ENCODE measurements around the gene PHLDA1. TPM values are rescaled to one million over a fixed set of nuclear protein-coding genes. Genes with fewer than 3 reads are reported as not detected.

Gene PHLDA1
- total RNA-seq, 1 experiment from 2014 or later, result 46.2 TPM

GRCh38 chr12:76024102-76024781 is 7.3 kb downstream of the PHLDA1 start:
- Histone ChIP-seq H3K4me1 (peaks cover 29% of the 10 kb centered on the region), H3K9me3 (no peaks in the 10 kb centered on the region), H3K27me3 (replicated peaks; ENCODE audit: control insufficient read depth, insufficient read depth, low read length) (no peaks in the 10 kb centered on the region), H3K36me3 (ENCODE audit: control insufficient read depth, insufficient read depth, low read length) (no peaks in the 10 kb centered on the region), H3K4me3 (ENCODE audit: low read depth, low read length) (no peak overlapping the region)
- TF ChIP-seq, protein P1, sequence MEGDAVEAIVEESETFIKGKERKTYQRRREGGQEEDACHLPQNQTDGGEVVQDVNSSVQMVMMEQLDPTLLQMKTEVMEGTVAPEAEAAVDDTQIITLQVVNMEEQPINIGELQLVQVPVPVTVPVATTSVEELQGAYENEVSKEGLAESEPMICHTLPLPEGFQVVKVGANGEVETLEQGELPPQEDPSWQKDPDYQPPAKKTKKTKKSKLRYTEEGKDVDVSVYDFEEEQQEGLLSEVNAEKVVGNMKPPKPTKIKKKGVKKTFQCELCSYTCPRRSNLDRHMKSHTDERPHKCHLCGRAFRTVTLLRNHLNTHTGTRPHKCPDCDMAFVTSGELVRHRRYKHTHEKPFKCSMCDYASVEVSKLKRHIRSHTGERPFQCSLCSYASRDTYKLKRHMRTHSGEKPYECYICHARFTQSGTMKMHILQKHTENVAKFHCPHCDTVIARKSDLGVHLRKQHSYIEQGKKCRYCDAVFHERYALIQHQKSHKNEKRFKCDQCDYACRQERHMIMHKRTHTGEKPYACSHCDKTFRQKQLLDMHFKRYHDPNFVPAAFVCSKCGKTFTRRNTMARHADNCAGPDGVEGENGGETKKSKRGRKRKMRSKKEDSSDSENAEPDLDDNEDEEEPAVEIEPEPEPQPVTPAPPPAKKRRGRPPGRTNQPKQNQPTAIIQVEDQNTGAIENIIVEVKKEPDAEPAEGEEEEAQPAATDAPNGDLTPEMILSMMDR (IDR thresholded peaks at IDR 0.05; ENCODE audit: insufficient read depth in 1 of 2, low read depth in 1 of 2, low read length in 1 of 2, severe bottlenecking in 1 of 2, unreplicated experiment in 1 of 2), result no peak
- Mint-ChIP-seq H3K27me3 (ENCODE audit: insufficient read depth, unreplicated experiment) (no peaks in the 10 kb centered on the region), H3K4me3 (ENCODE audit: unreplicated experiment) (no peak overlapping the region), H3K9me3 (ENCODE audit: unreplicated experiment) (no peaks in the 10 kb centered on the region), H3K4me1 (ENCODE audit: low read depth, unreplicated experiment) (peaks cover 11% of the 10 kb centered on the region), H3K36me3 (ENCODE audit: insufficient read depth, unreplicated experiment) (peaks cover 34% of the 10 kb centered on the region), H3K27ac (ENCODE audit: unreplicated experiment) (no peak overlapping the region)
- BruUV-seq (replicated peaks), result no TSS peak
- ChIA-PET CTCF (interaction anchor here (0.6 kb wide), 1 partner anchor 357 kb away, joined by 10 read pairs; no protein-coding TSS in a partner anchor), POLR2A (no interaction called here)
- DNase-seq, result no peak
- intact Hi-C loops (cut with micrococcal nuclease; ENCODE audit: unreplicated experiment), result no loop called here

- DNase-seq, result no peak
- H3K27me3 Mint-ChIP-seq (ENCODE audit: insufficient read depth, unreplicated experiment), result no peaks in the 10 kb centered on the region
- no peaks in the 10 kb centered on the region for H3K36me3 ChIP-seq (ENCODE audit: control insufficient read depth, insufficient read depth, low read length)
- no peak overlapping the region for H3K4me3 Mint-ChIP-seq (ENCODE audit: unreplicated experiment)
- no peaks in the 10 kb centered on the region for H3K9me3 ChIP-seq
- BruUV-seq (replicated peaks), result no TSS peak
- no peak overlapping the region for H3K27ac Mint-ChIP-seq (ENCODE audit: unreplicated experiment)
- intact Hi-C loops (cut with micrococcal nuclease; ENCODE audit: unreplicated experiment), result no loop called here
- TF ChIP-seq, protein P1 (IDR thresholded peaks at IDR 0.05; ENCODE audit: insufficient read depth in 1 of 2, low read depth in 1 of 2, low read length in 1 of 2, severe bottlenecking in 1 of 2, unreplicated experiment in 1 of 2), result no peak
- H3K4me1 ChIP-seq, result peaks cover 36% of the 10 kb centered on the region
- H3K4me3 ChIP-seq (ENCODE audit: low read depth, low read length), result no peak overlapping the region
- ChIA-PET POLR2A (no interaction called here), CTCF (no interaction called here)
- peaks cover 23% of the 10 kb centered on the region for H3K36me3 Mint-ChIP-seq (ENCODE audit: insufficient read depth, unreplicated experiment)
- H3K27me3 ChIP-seq (replicated peaks; ENCODE audit: control insufficient read depth, insufficient read depth, low read length), result no peaks in the 10 kb centered on the region
- peaks cover 21% of the 10 kb centered on the region for H3K4me1 Mint-ChIP-seq (ENCODE audit: low read depth, unreplicated experiment)
- H3K9me3 Mint-ChIP-seq (ENCODE audit: unreplicated experiment), result no peaks in the 10 kb centered on the region
Measured at GRCh38 chr12:76023069-76023690, 8.4 kb downstream of the PHLDA1 start.

DNA sequence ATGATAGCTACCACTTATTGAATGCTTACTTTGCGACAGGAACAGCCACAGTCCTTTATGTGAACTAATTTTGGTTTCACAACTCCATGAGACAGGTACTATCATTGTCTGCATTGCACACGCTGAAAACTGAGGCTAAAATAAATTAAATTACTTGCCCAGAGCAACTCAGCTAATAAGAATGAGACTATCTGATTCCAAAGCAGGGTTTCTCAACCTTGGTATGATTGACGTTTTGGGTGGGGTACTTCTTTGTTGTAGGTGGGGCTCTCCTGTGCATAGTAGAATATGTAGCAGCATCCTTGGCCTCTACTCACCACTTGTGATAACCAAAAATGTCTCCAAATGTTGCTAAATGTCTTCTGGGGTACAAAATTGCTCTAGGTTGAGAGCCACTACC is 9.1 kb downstream of the PHLDA1 start:
- no peak for DNase-seq
- no peaks in the 10 kb centered on the region for H3K9me3 ChIP-seq
- no TSS peak for BruUV-seq (replicated peaks)
- H3K36me3 Mint-ChIP-seq (ENCODE audit: insufficient read depth, unreplicated experiment), result peaks cover 21% of the 10 kb centered on the region
- no peaks in the 10 kb centered on the region for H3K9me3 Mint-ChIP-seq (ENCODE audit: unreplicated experiment)
- intact Hi-C loops (cut with micrococcal nuclease; ENCODE audit: unreplicated experiment), result no loop called here
- POLR2A ChIA-PET, result no interaction called here
- H3K36me3 ChIP-seq (ENCODE audit: control insufficient read depth, insufficient read depth, low read length), result no peaks in the 10 kb centered on the region
- no peaks in the 10 kb centered on the region for H3K27me3 Mint-ChIP-seq (ENCODE audit: insufficient read depth, unreplicated experiment)
- CTCF ChIA-PET, result no interaction called here
- TF ChIP-seq, protein P1 (IDR thresholded peaks at IDR 0.05; ENCODE audit: insufficient read depth in 1 of 2, low read depth in 1 of 2, low read length in 1 of 2, severe bottlenecking in 1 of 2, unreplicated experiment in 1 of 2), result no peak
- no peaks in the 10 kb centered on the region for H3K27me3 ChIP-seq (replicated peaks; ENCODE audit: control insufficient read depth, insufficient read depth, low read length)
- peaks cover 41% of the 10 kb centered on the region for H3K4me1 ChIP-seq
- H3K4me3 Mint-ChIP-seq (ENCODE audit: unreplicated experiment), result no peak overlapping the region
- peaks cover 24% of the 10 kb centered on the region for H3K4me1 Mint-ChIP-seq (ENCODE audit: low read depth, unreplicated experiment)
- no peak overlapping the region for H3K27ac Mint-ChIP-seq (ENCODE audit: unreplicated experiment)
- H3K4me3 ChIP-seq (ENCODE audit: low read depth, low read length), result no peak overlapping the region
